GM13977 (cell line): ENCODE measurements around the gene BCORL1.

Experiments used
- DNase-seq: peaks from one replicate; pipeline ENCODE4 v3.0.0; 2012; ENCODE audit warnings: low spot score
- CTCF ChIP-seq: IDR thresholded peaks from 2 replicates; pipeline ENCODE4 v1.5.1; 2012; ENCODE audit warnings: mild to moderate bottlenecking, control low read depth; ENCODE audit not compliant: insufficient read depth; ENCODE audit errors: extremely low read depth, missing control alignments
- in situ Hi-C: fragments of 300-500 bp; cut with MboI; formaldehyde crosslinking; loops from one replicate; pipeline ENCODE4 v1.12.0; 2022; ENCODE audit warnings: low sequenced_read_pairs, low pct_unique_long_range_greater_than_20kb, mixed read lengths, inconsistent platforms; ENCODE audit not compliant: unreplicated experiment

The BCORL1 gene

GRCh38 chrX:129956145-129956544 is 26.3 kb upstream of the BCORL1 start:
- TF ChIP-seq CTCF: no peak
- DNase-seq: no peak
- in situ Hi-C loops: no loop called here

GRCh38 chrX:129956765-129957164 is 25.7 kb upstream of the BCORL1 start:
- DNase-seq: no peak
- in situ Hi-C loops: no loop called here
- TF ChIP-seq CTCF: no peak

- in situ Hi-C loops: no loop called here
- DNase-seq: peak; percentile 78
- no peak for TF ChIP-seq CTCF
These were observed 25.0 kb upstream of the BCORL1 start for GRCh38 chrX:129957241-129958082.

- in situ Hi-C loops: no loop called here
- TF ChIP-seq CTCF: no peak
- DNase-seq: no peak
These were observed 24.4 kb upstream of the BCORL1 start for GRCh38 chrX:129958083-129958465.

GRCh38 chrX:129958814-129959492 is 23.5 kb upstream of the BCORL1 start:
- in situ Hi-C loops: no loop called here
- no peak for TF ChIP-seq CTCF
- DNase-seq: no peak

- DNase-seq: no peak
- TF ChIP-seq CTCF: no peak
- in situ Hi-C loops: no loop called here
These were observed 23.0 kb upstream of the BCORL1 start for GRCh38 chrX:129959493-129959832.
